Measurements from ENCODE around the gene MGAT4A.

Gene MGAT4A

DNA sequence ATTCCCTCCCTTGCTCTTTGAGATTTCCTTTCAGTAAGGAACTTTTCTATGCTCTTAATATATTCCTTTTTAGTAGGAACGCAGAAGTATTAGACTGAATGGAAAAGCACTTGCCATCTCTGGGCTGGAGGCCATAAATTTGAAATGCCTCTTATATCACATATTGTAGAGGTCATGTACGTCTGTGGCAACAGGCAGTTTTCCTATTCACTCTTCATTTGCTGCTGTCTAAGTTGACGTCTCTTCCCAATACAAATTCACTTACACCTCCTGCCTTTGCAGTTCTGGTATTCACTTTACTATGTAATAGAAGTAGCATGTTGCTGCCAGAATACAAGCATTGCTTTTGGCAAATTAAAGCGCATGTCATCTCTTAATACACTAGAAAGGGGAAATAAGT, 34.7 kb downstream of the MGAT4A start:
- Mint-ChIP-seq H3K4me3 (no peak overlapping the region), H3K27ac (no peak overlapping the region), H3K27me3 (ENCODE audit: low read depth, poor library complexity) (peaks cover 5% of the 10 kb centered on the region), H3K36me3 (ENCODE audit: low read depth) (no peaks in the 10 kb centered on the region), H3K4me1 (no peaks in the 10 kb centered on the region), H3K9me3 (no peaks in the 10 kb centered on the region)
- TF ChIP-seq, protein P1, sequence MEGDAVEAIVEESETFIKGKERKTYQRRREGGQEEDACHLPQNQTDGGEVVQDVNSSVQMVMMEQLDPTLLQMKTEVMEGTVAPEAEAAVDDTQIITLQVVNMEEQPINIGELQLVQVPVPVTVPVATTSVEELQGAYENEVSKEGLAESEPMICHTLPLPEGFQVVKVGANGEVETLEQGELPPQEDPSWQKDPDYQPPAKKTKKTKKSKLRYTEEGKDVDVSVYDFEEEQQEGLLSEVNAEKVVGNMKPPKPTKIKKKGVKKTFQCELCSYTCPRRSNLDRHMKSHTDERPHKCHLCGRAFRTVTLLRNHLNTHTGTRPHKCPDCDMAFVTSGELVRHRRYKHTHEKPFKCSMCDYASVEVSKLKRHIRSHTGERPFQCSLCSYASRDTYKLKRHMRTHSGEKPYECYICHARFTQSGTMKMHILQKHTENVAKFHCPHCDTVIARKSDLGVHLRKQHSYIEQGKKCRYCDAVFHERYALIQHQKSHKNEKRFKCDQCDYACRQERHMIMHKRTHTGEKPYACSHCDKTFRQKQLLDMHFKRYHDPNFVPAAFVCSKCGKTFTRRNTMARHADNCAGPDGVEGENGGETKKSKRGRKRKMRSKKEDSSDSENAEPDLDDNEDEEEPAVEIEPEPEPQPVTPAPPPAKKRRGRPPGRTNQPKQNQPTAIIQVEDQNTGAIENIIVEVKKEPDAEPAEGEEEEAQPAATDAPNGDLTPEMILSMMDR (IDR thresholded peaks at IDR 0.05), result no peak
- DNase-seq, result no peak

DNA sequence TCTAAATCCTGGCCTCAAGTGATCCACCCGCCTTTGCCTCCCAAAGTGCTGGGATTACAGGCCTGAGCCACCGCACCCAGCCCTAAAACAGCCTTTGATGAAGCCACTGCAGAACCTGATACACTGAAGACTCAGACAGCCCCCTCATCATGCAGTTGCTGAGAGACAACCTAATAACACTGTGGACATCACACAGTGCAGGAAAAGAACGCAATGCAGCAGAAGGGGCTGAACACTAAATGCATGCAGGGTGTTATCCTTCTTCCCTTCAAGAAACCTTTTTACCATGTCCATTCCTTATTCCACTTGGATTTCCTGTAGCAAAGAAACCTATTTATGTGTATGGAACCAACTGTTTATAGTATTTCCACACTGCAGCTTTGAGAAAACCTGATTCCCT, 35.7 kb downstream of the MGAT4A start:
- TF ChIP-seq, protein P1 (IDR thresholded peaks at IDR 0.05), result no peak
- DNase-seq, result no peak
- Mint-ChIP-seq H3K27me3 (ENCODE audit: low read depth, poor library complexity) (peaks cover 5% of the 10 kb centered on the region), H3K4me1 (no peaks in the 10 kb centered on the region), H3K4me3 (no peak overlapping the region), H3K27ac (no peak overlapping the region), H3K36me3 (ENCODE audit: low read depth) (no peaks in the 10 kb centered on the region), H3K9me3 (no peaks in the 10 kb centered on the region)

DNA sequence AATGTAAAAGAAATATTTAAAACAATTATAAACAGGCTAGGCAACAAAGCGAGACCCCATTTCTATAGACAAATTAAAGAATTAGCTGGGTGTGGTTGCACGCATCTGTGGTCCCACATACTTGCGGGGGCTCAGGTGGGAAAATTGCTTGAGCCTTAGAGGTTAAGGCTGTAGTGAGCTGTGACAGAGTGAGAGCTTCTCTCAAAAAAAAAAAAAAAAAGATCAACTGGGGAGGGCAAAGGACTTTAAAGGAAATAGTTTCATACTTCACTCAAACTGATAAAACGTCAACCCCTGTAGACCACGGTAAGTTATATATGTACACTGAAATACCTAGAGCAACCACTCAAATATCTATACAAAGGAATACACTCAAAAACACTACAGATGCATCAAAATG, 37.5 kb downstream of the MGAT4A start:
- Mint-ChIP-seq H3K4me1 (no peaks in the 10 kb centered on the region), H3K4me3 (no peak overlapping the region), H3K27me3 (ENCODE audit: low read depth, poor library complexity) (peaks cover 3% of the 10 kb centered on the region), H3K36me3 (ENCODE audit: low read depth) (no peaks in the 10 kb centered on the region), H3K27ac (no peak overlapping the region), H3K9me3 (no peaks in the 10 kb centered on the region)
- TF ChIP-seq, protein P1 (IDR thresholded peaks at IDR 0.05), result no peak
- no peak for DNase-seq

DNA sequence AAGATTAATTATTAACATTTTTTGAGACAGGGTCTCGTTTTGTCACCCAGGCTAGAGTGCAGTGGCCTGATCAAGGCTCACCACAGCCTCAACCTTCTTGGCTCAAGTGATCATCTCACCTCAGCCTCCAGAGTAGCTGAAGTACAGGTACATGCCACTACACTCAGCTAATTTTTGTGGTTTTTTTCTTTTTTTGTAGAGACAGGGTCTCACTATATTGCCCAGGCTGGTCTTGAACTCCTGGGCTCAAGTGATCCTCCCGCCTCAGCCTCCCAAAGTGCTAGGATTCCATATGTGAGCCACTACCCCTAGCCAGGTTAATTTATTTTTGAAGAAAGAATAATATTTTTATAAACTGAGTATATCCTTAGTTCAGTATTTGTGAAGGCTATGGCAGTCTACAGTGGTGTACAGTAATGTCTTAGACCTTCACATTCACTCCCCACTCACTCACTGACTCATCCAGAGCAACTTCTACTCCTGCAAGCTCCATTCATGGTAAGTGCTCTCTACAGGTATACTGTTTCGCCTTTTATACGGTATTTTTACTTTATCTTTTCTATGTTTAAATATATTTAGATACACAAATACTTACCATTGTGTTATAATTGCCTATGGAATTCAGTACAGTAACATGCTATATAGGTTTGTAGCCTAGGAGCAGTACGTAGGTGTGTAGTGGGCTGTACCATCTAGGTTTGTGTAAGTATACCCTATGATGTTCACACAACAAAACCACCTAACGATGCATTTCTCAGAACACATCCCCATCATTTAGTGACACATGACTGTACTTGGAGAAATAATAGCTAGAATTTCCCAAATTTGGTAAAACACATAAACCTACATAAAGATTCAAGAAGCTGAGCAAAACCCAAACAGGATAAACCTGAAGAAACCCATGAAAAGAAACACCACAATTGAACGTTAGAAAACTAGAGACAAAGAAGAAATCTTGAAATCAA, 38.6 kb downstream of the MGAT4A start:
- DNase-seq, result no peak
- Mint-ChIP-seq H3K27me3 (ENCODE audit: low read depth, poor library complexity) (peaks cover 3% of the 10 kb centered on the region), H3K27ac (no peak overlapping the region), H3K4me3 (no peak overlapping the region), H3K9me3 (no peaks in the 10 kb centered on the region), H3K4me1 (peaks cover 7% of the 10 kb centered on the region), H3K36me3 (ENCODE audit: low read depth) (no peaks in the 10 kb centered on the region)
- TF ChIP-seq, protein P1 (IDR thresholded peaks at IDR 0.05), result no peak

DNA sequence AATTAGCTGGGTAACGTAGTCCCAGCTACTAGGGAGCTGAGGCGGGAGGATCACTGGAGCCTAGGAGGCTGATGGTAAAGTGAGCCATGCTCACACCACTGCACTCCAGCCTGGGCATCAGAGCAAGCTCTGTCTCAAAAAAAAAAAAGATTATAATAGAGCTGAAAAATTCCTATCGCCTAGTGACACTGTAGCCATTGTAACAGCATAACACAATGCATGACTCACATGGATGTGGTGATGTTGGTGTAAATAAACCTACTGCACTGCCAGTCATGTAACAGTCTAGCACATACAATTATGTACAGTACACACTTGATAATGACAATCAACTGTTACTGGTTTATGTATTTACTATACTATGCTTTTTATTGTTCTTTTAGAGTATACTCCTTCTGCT, 39.6 kb downstream of the MGAT4A start:
- Mint-ChIP-seq H3K36me3 (ENCODE audit: low read depth) (no peaks in the 10 kb centered on the region), H3K27me3 (ENCODE audit: low read depth, poor library complexity) (peaks cover 3% of the 10 kb centered on the region), H3K4me3 (no peak overlapping the region), H3K9me3 (no peaks in the 10 kb centered on the region), H3K27ac (no peak overlapping the region), H3K4me1 (peaks cover 7% of the 10 kb centered on the region)
- TF ChIP-seq, protein P1 (IDR thresholded peaks at IDR 0.05), result no peak
- no peak for DNase-seq
